ENCODE data around the gene NUMBL. TPM values are rescaled to one million over a fixed set of nuclear protein-coding genes. Genes with fewer than 3 reads are reported as not detected.

Gene NUMBL
- total and polyA plus RNA-seq, 2 of the 8 experiments (the other 6 are each of a cell fraction or from before 2014, with no cell fraction given) = 13.5 to 24.8 TPM

- TF ChIP-seq NANOG (IDR thresholded peaks at IDR 0.05; ENCODE audit: insufficient read depth, low read depth, low read length, poor library complexity, severe bottlenecking) (no peak), KDM4A (IDR thresholded peaks at IDR 0.05; ENCODE audit: low read depth, low read length, severe bottlenecking) (no peak), CTBP2 (IDR thresholded peaks at IDR 0.05; ENCODE audit: borderline replicate concordance, insufficient read depth, insufficient read length, low read length) (no peak), YY1 (IDR thresholded peaks at IDR 0.05; ENCODE audit: low read depth, low read length) (no peak), CBX5 (IDR thresholded peaks at IDR 0.05; ENCODE audit: low read depth, low read length) (no peak), SRF (IDR thresholded peaks at IDR 0.05; ENCODE audit: low read depth, low read length) (no peak), TAF7 (optimal IDR thresholded peaks at IDR 0.05; ENCODE audit: borderline replicate concordance, low read depth, low read length) (no peak), SIRT6 (IDR thresholded peaks at IDR 0.05; ENCODE audit: low read length) (no peak), POU5F1 (IDR thresholded peaks at IDR 0.05; ENCODE audit: low read depth, low read length) (no peak), EZH2 (IDR thresholded peaks at IDR 0.05; ENCODE audit: low read depth, low read length, severe bottlenecking) (no peak), PHF8 (conservative IDR thresholded peaks at IDR 0.05; ENCODE audit: low read depth, low read length) (no peak), SIX5 (IDR thresholded peaks at IDR 0.05; ENCODE audit: low read depth, low read length) (no peak), MAFK (IDR thresholded peaks at IDR 0.05; ENCODE audit: low read depth, low read length) (no peak), CHD1 (IDR thresholded peaks at IDR 0.05; ENCODE audit: low read depth, low read length) (no peak), SAP30 (IDR thresholded peaks at IDR 0.05; ENCODE audit: insufficient read depth, insufficient replicate concordance, low read length) (no peak), BRCA1 (IDR thresholded peaks at IDR 0.05; ENCODE audit: low read depth, low read length) (no peak), EGR1 (IDR thresholded peaks at IDR 0.05; ENCODE audit: borderline replicate concordance, low read depth, low read length) (peak; percentile 55; the same call in 1 of the 2 replicates), TAF1 (IDR thresholded peaks at IDR 0.05; ENCODE audit: low read depth, low read length) (no peak; the same call in 1 of the 2 replicates), ATF3 (IDR thresholded peaks at IDR 0.05; ENCODE audit: insufficient read depth, low read depth, low read length) (no peak), SP4 (IDR thresholded peaks at IDR 0.05; ENCODE audit: low read length) (0 out of 2 replicates have a peak, but pooled peaks have one; percentile 66), SP1 (IDR thresholded peaks at IDR 0.05; ENCODE audit: low read depth, low read length) (peak; percentile 33; the same call in 1 of the 2 replicates), GTF2F1 (IDR thresholded peaks at IDR 0.05; ENCODE audit: borderline replicate concordance, low read depth, low read length) (no peak)
- TF ChIP-seq, protein P1, sequence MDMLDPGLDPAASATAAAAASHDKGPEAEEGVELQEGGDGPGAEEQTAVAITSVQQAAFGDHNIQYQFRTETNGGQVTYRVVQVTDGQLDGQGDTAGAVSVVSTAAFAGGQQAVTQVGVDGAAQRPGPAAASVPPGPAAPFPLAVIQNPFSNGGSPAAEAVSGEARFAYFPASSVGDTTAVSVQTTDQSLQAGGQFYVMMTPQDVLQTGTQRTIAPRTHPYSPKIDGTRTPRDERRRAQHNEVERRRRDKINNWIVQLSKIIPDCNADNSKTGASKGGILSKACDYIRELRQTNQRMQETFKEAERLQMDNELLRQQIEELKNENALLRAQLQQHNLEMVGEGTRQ (IDR thresholded peaks at IDR 0.05; ENCODE audit: low read length) = no peak
Observed at GRCh38 chr19:40623403-40624251, 66.8 kb downstream of the NUMBL start (continued).
